H1 (cell line): Measurements from ENCODE around the gene C14orf132. TPM values are rescaled to one million over a fixed set of nuclear protein-coding genes. Genes with fewer than 3 reads are reported as not detected.

ENCODE experiments used
- BACH1 ChIP-seq: IDR thresholded peaks from 2 replicates; pipeline ENCODE4 v1.6.1; 2012; ENCODE audit warnings: low read length, improper control_type of control experiment
- CREB1 ChIP-seq: IDR thresholded peaks from 2 replicates; pipeline ENCODE4 v1.6.1; 2012; ENCODE audit warnings: inconsistent platforms
- EP300 ChIP-seq, 2 experiments: IDR thresholded peaks; 1 replicate in 1 of 2; 2 replicates in 1 of 2; pipeline ENCODE4 v1.6.1; 2011 to 2012; ENCODE audit warnings: low read depth in 2 of 2, low read length in 2 of 2, mild to moderate bottlenecking in 2 of 2, borderline replicate concordance in 1 of 2, inconsistent platforms in 1 of 2, moderate library complexity in 1 of 2
- POLR2AphosphoS5 ChIP-seq: IDR thresholded peaks from 2 replicates; pipeline ENCODE4 v1.6.1; 2011; ENCODE audit warnings: low read depth, low read length
- SIN3A ChIP-seq, 2 experiments: IDR thresholded peaks in 1 of 2; conservative IDR thresholded peaks in 1 of 2; 2 replicates each; pipeline ENCODE4 v1.6.1; 2011 to 2012; ENCODE audit warnings: low read length in 2 of 2, improper control_type of control experiment in 1 of 2, low read depth in 1 of 2, mild to moderate bottlenecking in 1 of 2
- SIRT6 ChIP-seq: IDR thresholded peaks from one replicate; pipeline ENCODE4 v1.7.1; 2012; ENCODE audit warnings: low read length, inconsistent platforms
- SP1 ChIP-seq: IDR thresholded peaks from 2 replicates; pipeline ENCODE4 v1.6.1; 2011; ENCODE audit warnings: low read depth, low read length
- polyA plus RNA-seq, 7 experiments: library from polyadenylated mRNA; depleted of rRNA in 3 of 7; stranded (reverse) in 5 of 7; unstranded in 2 of 7; fragments of >200 nt in 5 of 7; fragments of 200-250 nt in 2 of 7; gene quantifications; 1 replicate in 5 of 7; 2 replicates in 1 of 7; 4 replicates in 1 of 7; pipeline versions ENCODE4 v1.2.1 to v1.2.3, GENCODE V29; 2011 to 2013; ENCODE audit warnings: missing spikeins in 2 of 7, mixed read lengths in 2 of 7
- total RNA-seq: library from RNA; stranded (reverse); fragmentation: NEBNext Ultra II Directional; extraction: Animal tissue kit (Norgen Biotek cat#: 25700); gene quantifications from 2 replicates; pipeline ENCODE4 v1.2.1, GENCODE V29; 2021
- TF ChIP-seq, protein P1 (sequence below): fragments of 300-600 bp; sonication (generic); IDR thresholded peaks from 2 replicates; pipeline ENCODE4 v1.7.1; 2012; ENCODE audit warnings: low read length, moderate library complexity, mild to moderate bottlenecking, inconsistent platforms; ENCODE audit not compliant: insufficient replicate concordance
- TF ChIP-seq, protein P2 (sequence below): IDR thresholded peaks from 2 replicates; pipeline ENCODE4 v1.6.1; 2012; ENCODE audit warnings: inconsistent platforms

Gene C14orf132
- total and polyA plus RNA-seq, 2 of the 8 experiments (the other 6 are each of a cell fraction or from before 2014, with no cell fraction given) = 11.7 to 32.5 TPM

DNA sequence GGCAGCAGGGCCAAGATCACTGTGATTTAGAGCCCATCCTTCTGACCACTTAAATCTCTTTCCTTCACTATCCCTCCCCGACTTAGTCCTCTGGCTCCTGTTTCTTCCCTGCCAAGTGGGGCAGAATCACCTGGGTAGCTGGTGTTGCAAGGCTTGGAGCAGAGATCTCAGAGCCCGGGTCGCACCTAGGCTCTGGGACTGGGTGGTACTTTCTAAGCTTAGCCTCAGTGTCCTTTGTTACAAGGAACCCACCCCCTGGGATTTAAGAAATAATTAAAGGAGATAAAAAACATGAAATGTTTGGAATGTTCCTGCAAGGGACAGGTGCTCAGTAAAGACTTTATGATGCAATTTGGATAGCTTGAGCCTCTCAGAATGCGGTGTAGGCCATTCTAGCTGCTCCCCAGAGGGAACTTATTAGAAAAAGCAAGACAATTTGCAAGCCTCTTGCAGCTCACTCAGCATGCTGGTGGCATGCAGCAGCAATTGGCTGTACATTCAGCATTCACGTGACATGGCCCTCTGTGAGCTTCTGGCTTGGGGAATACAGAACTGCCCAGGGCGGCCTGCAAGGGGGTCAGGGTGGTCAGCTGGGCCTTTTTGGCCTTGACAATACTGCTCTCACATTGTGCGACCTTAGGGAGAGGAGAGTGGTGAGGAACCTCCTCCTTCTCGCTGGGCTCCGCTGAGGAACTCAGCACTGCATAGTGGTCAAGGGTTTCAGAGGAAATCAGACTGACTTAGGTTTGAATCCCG lies 16.8 kb downstream of the C14orf132 start (continued):
- TF ChIP-seq EP300 (IDR thresholded peaks at IDR 0.05; ENCODE audit: borderline replicate concordance in 1 of 2, low read depth in 2 of 2, low read length in 2 of 2) = no peak
- TF ChIP-seq CREB1 = no peak
- no peak for TF ChIP-seq SIRT6
- TF ChIP-seq, protein P1, sequence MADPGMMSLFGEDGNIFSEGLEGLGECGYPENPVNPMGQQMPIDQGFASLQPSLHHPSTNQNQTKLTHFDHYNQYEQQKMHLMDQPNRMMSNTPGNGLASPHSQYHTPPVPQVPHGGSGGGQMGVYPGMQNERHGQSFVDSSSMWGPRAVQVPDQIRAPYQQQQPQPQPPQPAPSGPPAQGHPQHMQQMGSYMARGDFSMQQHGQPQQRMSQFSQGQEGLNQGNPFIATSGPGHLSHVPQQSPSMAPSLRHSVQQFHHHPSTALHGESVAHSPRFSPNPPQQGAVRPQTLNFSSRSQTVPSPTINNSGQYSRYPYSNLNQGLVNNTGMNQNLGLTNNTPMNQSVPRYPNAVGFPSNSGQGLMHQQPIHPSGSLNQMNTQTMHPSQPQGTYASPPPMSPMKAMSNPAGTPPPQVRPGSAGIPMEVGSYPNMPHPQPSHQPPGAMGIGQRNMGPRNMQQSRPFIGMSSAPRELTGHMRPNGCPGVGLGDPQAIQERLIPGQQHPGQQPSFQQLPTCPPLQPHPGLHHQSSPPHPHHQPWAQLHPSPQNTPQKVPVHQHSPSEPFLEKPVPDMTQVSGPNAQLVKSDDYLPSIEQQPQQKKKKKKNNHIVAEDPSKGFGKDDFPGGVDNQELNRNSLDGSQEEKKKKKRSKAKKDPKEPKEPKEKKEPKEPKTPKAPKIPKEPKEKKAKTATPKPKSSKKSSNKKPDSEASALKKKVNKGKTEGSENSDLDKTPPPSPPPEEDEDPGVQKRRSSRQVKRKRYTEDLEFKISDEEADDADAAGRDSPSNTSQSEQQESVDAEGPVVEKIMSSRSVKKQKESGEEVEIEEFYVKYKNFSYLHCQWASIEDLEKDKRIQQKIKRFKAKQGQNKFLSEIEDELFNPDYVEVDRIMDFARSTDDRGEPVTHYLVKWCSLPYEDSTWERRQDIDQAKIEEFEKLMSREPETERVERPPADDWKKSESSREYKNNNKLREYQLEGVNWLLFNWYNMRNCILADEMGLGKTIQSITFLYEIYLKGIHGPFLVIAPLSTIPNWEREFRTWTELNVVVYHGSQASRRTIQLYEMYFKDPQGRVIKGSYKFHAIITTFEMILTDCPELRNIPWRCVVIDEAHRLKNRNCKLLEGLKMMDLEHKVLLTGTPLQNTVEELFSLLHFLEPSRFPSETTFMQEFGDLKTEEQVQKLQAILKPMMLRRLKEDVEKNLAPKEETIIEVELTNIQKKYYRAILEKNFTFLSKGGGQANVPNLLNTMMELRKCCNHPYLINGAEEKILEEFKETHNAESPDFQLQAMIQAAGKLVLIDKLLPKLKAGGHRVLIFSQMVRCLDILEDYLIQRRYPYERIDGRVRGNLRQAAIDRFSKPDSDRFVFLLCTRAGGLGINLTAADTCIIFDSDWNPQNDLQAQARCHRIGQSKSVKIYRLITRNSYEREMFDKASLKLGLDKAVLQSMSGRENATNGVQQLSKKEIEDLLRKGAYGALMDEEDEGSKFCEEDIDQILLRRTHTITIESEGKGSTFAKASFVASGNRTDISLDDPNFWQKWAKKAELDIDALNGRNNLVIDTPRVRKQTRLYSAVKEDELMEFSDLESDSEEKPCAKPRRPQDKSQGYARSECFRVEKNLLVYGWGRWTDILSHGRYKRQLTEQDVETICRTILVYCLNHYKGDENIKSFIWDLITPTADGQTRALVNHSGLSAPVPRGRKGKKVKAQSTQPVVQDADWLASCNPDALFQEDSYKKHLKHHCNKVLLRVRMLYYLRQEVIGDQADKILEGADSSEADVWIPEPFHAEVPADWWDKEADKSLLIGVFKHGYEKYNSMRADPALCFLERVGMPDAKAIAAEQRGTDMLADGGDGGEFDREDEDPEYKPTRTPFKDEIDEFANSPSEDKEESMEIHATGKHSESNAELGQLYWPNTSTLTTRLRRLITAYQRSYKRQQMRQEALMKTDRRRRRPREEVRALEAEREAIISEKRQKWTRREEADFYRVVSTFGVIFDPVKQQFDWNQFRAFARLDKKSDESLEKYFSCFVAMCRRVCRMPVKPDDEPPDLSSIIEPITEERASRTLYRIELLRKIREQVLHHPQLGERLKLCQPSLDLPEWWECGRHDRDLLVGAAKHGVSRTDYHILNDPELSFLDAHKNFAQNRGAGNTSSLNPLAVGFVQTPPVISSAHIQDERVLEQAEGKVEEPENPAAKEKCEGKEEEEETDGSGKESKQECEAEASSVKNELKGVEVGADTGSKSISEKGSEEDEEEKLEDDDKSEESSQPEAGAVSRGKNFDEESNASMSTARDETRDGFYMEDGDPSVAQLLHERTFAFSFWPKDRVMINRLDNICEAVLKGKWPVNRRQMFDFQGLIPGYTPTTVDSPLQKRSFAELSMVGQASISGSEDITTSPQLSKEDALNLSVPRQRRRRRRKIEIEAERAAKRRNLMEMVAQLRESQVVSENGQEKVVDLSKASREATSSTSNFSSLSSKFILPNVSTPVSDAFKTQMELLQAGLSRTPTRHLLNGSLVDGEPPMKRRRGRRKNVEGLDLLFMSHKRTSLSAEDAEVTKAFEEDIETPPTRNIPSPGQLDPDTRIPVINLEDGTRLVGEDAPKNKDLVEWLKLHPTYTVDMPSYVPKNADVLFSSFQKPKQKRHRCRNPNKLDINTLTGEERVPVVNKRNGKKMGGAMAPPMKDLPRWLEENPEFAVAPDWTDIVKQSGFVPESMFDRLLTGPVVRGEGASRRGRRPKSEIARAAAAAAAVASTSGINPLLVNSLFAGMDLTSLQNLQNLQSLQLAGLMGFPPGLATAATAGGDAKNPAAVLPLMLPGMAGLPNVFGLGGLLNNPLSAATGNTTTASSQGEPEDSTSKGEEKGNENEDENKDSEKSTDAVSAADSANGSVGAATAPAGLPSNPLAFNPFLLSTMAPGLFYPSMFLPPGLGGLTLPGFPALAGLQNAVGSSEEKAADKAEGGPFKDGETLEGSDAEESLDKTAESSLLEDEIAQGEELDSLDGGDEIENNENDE = no peak
- TF ChIP-seq, protein P2, sequence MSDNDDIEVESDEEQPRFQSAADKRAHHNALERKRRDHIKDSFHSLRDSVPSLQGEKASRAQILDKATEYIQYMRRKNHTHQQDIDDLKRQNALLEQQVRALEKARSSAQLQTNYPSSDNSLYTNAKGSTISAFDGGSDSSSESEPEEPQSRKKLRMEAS = no peak
- TF ChIP-seq BACH1 = no peak
- no peak for TF ChIP-seq POLR2AphosphoS5
- TF ChIP-seq SP1 = no peak
- TF ChIP-seq SIN3A (conservative IDR thresholded peaks at IDR 0.05 in 1 of 2, IDR thresholded peaks at IDR 0.05 in 1 of 2; ENCODE audit: low read depth in 1 of 2, low read length in 2 of 2) = no peak
